SH-SY5Y (cell line): ENCODE data around the gene ALLC.

Source experiments
- GATA2 ChIP-seq: IDR thresholded peaks from 2 replicates; pipeline ENCODE4 v1.6.1; 2011; ENCODE audit warnings: mild to moderate bottlenecking, low read depth, low read length
- GATA3 ChIP-seq: IDR thresholded peaks from 2 replicates; pipeline ENCODE4 v1.6.1; 2011; ENCODE audit warnings: low read depth, mild to moderate bottlenecking, low read length, moderate library complexity

DNA sequence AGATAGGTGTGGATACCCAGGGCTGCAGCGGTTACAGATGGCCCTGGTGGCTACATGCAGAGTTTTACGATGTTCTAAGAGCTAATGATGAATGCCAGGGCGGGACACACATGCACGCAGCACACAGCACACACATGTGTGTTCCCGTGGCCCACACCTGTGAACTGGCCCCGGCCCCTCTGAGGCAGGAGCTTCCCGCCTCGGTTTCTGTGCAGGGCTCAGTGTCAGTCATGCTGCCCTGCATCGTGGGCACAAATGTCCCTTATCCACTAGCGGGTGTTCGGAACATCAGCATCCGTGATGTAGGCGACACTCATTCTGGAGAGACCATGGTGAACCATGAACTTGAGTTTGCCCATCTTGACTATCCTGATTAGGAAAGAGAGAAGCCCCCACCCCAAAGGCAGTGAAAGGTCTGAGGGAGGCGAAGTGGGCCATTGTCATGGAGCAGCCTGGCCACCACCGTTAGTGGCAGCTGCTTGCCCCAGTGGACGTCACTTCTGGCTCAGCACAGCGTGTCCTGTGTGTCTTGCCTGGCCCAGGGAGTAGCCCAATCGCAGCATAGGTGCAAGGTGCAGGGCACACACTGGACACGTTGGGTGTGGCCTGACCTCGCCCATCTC lies 89.1 kb downstream of the ALLC start:
- TF ChIP-seq GATA2 (no peak), GATA3 (no peak)
